GM11168 (cell line): ENCODE data around the gene SCN5A.

ENCODE experiments used
- in situ Hi-C: fragments of 300-500 bp; cut with MboI; formaldehyde crosslinking; loops from one replicate; pipeline ENCODE4 v1.12.0; 2022; ENCODE audit warnings: low sequenced_read_pairs; ENCODE audit not compliant: unreplicated experiment

SCN5A gene

GRCh38 chr3:38649500-38650247 lies at the start of gene SCN5A:
Gene SCN5A (minus strand): TSS chr3:38649687. CDS start chr3:38633307, 16,380 bp downstream.
- in situ Hi-C loops: loop anchor here (10.0 kb wide), 1 partner anchor 125 kb away; no protein-coding TSS in a partner anchor

DNA sequence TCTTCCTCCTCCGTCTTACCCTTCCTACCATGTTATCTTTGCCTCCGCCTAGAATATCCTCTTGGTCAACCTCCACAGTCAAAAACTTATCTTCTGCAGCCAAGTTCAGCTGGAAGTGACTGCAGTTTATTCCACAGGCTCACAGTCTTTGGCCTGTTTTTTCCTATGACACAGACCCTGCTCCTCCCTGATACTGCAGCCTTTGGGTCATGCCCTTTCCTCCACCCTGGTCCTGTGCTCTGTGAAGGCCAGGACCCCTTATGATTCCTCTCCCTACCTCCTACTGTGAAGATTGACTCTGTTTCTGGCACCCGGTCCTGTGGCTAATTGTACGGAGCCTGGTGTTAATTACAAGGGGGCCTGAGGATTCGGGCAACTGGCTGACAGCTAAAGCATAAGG lies 49.3 kb upstream of the SCN5A start:
- in situ Hi-C loops: no loop called here

DNA sequence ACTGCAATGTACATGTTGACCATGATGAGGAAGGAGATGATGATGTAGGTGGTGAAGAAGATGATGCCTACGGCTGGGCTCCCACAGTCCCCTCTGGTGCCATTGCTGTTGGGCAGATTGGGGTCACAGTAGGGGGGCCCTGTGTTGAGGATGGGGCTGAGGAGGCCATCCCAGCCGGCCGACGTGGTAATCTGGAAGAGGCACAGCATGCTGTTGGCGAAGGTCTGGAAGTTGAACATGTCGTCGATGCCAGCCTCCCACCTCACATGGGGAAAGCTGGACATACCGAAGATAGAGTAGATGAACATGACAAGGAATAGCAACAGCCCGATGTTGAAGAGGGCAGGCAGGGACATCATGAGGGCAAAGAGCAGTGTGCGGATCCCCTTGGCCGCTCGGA lies 48.6 kb upstream of the SCN5A start:
- in situ Hi-C loops: no loop called here

DNA sequence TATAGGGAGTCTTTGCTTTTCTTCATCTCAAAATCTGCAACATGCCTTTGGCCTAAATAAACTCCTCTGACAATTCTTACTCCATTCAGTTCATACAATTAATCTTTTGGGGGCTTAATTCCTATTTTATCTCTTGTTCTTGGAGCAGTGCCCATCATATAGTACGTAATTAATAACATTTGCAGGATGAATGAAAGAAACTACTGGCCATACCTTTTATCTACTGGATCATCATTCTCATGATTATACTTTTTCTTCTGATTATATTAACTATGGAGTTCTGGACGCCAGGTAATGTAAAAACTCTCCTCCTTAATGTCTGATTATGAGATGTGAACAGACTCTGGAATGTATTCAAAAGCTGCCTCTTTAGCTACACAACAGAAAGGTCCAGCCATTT lies 46.5 kb upstream of the SCN5A start:
- in situ Hi-C loops: no loop called here

GRCh38 chr3:38690185-38690584 lies 40.7 kb upstream of the SCN5A start:
- in situ Hi-C loops: no loop called here

DNA sequence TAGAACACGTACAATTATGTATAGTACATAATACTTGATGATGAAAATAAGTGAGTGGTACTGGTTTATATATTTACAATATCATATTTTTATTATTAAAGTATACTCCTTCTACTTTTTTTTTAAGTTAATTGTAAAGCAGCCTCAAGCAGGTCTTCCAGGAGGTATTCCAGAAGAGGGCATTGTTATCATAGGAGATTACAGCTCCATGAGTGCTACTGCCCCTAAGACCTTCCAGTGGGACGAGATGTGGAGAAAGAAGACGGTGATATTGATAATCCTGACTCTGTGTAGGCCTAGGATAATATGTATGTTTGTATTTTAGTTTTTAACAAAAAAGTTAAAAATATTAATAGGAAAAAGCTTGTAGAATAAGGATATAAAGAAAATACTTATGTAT lies 40.3 kb upstream of the SCN5A start:
- in situ Hi-C loops: no loop called here

- in situ Hi-C loops: no loop called here
These were observed 39.9 kb upstream of the SCN5A start for GRCh38 chr3:38689346-38689745.

DNA sequence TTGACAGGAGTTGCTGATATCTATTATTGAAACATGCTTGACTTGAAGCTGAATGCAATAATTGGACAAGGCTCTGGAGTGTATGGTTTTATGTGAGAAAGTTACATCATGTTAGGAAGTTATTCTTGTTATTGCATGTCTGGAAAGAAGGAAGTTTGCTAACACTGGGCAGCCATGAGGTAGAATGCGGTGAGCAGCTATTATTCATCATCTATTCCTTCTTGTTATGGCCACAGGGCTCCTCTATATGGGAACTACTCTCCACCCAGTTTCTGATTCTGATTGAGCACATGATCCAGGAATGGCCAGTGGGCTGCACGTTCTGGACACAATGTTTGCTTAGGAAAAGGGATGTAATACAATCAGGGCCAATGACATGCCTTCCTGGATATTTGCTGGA lies 37.8 kb upstream of the SCN5A start:
- in situ Hi-C loops: no loop called here

DNA sequence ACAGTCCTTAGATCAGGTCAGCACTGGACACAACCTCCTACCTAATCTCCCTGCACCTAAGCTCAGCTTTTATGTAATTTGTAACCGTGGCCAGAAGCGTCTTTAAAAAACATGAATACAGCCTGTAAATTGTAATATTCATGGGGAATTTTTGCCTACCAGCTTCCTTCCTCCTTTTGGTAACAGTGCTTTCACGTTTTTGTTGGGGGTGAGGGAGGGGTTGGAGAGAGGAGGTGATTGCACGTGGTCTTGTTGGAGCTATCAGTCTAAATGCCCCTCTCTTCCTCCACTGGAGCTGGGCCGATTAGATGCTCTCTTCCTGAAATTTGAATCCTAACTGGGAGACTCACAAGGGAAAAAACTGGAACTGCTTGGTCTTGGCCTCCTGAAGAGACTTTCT lies 35.1 kb upstream of the SCN5A start:
- in situ Hi-C loops: no loop called here

- in situ Hi-C loops: no loop called here
These were observed 20.2 kb upstream of the SCN5A start for GRCh38 chr3:38669668-38670067.

- in situ Hi-C loops: no loop called here
These were observed 13.1 kb upstream of the SCN5A start for GRCh38 chr3:38662544-38662943.

- in situ Hi-C loops: no loop called here
These were observed 9.4 kb upstream of the SCN5A start for GRCh38 chr3:38658841-38659240.

DNA sequence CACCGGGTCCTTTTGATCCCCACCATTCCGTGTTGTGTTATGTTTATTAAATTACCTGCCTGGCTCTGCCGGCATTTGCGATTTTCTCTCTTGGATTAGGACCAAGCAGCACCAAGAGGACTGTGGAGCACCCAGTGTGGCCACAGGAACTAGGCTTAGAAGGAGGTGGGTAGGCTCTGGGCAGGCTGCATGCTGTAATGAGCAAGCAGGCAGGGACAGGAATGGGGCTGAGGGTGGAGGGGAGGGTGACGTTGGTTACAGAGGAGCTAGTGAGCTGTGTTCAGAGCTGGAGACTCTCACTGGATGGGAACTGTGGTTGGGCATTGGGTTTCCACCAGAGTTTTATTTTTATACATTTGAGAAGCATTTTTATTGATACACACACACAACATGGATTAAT lies 7.9 kb upstream of the SCN5A start:
- in situ Hi-C loops: no loop called here

- in situ Hi-C loops: no loop called here
These were observed 6.3 kb upstream of the SCN5A start for GRCh38 chr3:38655708-38656300.

DNA sequence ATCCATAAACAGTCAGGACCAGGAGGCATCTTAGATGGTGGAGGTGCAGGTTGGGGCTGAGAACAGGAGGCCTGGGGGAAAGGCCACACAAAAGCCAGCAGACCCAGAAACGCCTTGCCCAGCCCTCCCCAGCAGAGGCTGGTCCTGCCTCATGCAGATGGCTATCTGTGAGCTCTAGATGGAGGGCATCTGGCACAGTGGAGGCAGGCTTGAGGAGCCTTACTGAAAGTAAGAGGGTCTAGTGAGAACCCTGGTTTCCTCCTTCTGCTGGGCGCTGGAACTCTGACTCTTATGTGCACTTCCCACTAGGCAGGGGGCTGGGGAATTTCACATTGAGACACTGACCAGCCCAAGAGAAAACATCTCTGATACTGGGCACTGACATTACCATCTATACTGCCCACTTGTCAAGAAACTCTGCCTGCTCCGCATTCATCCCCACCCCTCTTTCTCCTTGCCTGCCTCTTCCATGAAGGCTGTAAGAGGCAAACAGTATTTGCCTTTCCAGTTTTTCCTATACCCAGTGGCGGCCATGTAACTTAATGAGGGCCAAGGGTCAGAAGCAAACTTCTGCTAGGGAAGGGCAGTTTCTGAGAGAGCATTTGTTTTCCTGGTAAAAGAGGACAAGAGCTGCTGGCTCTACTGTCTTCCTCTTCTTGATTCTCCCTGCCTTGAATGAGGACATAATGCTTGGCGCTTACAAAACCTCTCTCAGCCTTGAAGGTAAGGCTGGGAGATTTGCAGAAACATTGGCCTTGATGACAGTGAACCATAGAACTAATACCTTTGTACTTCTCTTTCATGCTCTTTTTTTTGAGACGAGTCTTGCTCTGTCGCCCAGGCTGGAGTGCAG lies 4.4 kb upstream of the SCN5A start:
- in situ Hi-C loops: no loop called here

DNA sequence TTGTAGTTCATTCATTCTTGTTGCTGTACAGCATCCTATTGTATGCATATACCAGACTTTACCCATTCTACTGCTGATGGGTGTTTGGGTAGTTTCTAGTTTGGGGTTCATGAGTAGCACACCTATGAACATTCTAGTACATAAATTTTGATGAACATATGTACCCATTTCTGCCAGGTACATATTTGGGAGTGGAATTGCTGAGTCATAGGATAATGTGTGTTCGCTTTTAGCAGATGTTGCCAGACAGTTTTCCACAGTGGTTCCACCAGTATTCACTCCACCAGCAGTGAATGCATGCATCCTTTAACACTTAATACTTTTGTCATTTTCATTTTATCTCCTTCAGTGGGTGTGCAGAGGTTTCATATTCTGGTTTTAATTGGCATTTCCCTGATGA lies 3.4 kb upstream of the SCN5A start:
- in situ Hi-C loops: no loop called here

- in situ Hi-C loops: no loop called here
These were observed 1.8 kb upstream of the SCN5A start for GRCh38 chr3:38651153-38651789.

DNA sequence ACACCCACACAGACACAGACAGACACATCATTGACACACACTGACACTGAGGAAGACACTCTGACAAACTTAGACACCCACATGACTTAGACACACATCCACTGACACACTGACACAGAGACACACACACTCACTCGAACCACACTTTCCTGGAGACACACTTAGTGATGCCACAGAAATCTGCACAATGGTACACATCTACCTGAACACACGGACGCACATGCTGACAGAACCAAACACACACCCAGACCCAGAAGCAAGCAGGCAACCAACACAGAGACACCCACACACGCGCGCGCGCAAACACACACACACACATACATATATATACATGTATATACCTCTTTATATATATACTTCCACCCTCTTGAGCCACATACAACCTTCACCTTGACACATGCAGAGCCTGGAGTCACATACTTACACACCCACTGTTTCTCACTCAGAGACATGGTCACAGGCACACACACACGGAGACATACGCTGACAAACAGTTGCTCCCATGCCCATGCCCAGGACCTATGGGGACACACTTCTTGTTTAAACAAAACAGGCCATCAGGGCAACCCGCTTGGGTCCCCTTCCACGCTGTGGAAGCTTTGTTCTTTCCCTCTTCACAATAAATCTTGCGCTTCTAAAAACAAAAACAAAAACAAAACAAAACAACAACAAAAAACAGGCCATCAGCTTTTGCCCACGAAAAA lies 913 bp upstream of the SCN5A start:
- in situ Hi-C loops: no loop called here

- in situ Hi-C loops: loop anchor here (10.0 kb wide), 1 partner anchor 124 kb away; no protein-coding TSS in a partner anchor
These were observed 608 bp downstream of the SCN5A start for GRCh38 chr3:38648659-38649499.
